LNCAP (cell line): ENCODE results near the gene SLC25A21.

ENCODE experiments used
- TF ChIP-seq, protein P1 (sequence below): fragments of 450-650 bp; IDR thresholded peaks from 2 replicates; pipeline ENCODE4 v1.5.1; 2017; ENCODE audit warnings: mild to moderate bottlenecking

Gene SLC25A21

GRCh38 chr14:36935976-36936678, 236.3 kb downstream of the SLC25A21 start:
- TF ChIP-seq, protein P1, sequence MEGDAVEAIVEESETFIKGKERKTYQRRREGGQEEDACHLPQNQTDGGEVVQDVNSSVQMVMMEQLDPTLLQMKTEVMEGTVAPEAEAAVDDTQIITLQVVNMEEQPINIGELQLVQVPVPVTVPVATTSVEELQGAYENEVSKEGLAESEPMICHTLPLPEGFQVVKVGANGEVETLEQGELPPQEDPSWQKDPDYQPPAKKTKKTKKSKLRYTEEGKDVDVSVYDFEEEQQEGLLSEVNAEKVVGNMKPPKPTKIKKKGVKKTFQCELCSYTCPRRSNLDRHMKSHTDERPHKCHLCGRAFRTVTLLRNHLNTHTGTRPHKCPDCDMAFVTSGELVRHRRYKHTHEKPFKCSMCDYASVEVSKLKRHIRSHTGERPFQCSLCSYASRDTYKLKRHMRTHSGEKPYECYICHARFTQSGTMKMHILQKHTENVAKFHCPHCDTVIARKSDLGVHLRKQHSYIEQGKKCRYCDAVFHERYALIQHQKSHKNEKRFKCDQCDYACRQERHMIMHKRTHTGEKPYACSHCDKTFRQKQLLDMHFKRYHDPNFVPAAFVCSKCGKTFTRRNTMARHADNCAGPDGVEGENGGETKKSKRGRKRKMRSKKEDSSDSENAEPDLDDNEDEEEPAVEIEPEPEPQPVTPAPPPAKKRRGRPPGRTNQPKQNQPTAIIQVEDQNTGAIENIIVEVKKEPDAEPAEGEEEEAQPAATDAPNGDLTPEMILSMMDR = no peak

GRCh38 chr14:36934304-36934703, 238.1 kb downstream of the SLC25A21 start:
- TF ChIP-seq, protein P1 = no peak

DNA sequence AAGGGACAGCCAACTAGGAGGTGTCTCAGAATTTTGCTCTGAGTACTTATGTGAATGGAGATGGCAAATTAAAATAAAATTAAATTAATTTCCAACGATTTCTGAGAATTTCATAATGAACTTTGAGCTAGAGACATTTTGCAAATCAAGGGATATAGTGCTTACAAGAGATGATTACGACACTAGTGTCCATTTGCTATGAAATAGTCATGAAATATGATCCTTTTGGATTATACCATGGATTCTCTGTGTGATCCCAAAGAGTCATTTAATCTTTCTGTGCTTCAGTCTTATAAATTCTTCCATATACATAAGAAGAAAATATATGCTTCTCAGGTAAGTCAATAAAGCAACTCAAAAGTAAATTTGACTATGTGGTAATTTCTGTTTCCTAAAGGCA, 240.6 kb downstream of the SLC25A21 start:
- TF ChIP-seq, protein P1 = no peak

DNA sequence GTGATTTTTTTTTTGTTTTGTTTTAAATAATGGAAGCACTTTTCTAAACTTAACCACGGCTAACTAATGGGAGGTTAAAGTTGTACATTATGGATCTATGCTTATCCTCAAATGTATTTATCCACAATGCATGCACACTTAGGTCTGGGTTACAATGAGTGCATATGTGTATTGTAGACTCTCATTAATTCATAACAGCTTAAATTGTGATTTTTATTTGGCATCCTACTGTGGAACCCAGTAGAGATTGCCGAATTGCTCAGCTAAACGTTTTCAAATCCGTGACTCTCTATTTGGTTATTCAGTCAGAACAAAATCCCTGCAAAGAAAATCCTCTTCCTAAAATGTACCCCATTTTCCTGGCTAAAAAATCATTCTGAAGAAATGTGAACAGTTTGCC, 244.0 kb downstream of the SLC25A21 start:
- TF ChIP-seq, protein P1 = no peak

GRCh38 chr14:36925094-36925493, 247.3 kb downstream of the SLC25A21 start:
- TF ChIP-seq, protein P1 = no peak

DNA sequence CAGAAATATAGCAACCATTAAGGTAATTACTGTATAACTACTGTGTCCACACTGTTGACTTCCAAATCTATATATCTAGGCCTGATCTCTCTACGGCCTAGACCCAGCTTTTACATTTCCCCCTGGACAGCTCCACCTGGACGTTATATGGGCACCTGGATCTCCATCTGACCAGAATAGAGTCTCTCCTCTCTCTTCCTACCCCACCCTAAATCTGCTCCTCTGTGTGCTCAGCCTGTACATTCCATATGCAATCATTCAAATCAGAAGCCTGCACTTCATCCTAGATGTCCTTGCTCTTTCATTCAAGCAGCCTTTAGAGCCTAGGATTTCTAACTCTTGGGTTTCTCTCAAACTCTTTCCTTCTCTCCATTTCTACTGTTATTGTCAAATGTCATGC, 255.7 kb downstream of the SLC25A21 start:
- TF ChIP-seq, protein P1 = no peak

- TF ChIP-seq, protein P1 = no peak
Observed at GRCh38 chr14:36915081-36915480, 257.3 kb downstream of the SLC25A21 start.

DNA sequence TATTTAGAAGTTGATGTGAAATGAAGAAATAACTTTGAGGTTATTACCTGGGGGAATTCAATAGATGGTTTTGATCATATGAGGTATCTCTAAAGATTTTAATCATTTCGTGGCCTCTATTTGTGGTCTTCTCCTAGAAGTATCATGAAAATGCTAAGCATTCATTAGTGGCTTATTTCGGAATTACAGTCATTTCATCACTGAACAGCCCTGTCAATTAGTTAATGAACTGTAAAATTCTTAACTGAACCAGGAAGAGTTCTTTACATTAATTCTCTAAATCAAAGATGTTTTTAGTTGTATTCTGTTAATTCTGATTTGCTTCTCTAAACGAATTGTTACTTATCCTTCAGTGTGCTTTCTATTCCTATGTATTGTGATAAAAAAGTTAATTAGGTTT, 261.8 kb downstream of the SLC25A21 start:
- TF ChIP-seq, protein P1 = no peak
